ENCODE results near the gene FANCE.

FANCE gene

GRCh38 chr6:35492258-35492973 lies 40.3 kb downstream of the FANCE start:
- Histone ChIP-seq H3K9me3 (no peaks in the 10 kb centered on the region), H3K27me3 (no peaks in the 10 kb centered on the region), H3K36me3 (no peaks in the 10 kb centered on the region), H3K4me3 (ENCODE audit: low read depth, low read length) (no peak overlapping the region), H3K4me1 (peaks cover 44% of the 10 kb centered on the region)
- TF ChIP-seq, protein P1, sequence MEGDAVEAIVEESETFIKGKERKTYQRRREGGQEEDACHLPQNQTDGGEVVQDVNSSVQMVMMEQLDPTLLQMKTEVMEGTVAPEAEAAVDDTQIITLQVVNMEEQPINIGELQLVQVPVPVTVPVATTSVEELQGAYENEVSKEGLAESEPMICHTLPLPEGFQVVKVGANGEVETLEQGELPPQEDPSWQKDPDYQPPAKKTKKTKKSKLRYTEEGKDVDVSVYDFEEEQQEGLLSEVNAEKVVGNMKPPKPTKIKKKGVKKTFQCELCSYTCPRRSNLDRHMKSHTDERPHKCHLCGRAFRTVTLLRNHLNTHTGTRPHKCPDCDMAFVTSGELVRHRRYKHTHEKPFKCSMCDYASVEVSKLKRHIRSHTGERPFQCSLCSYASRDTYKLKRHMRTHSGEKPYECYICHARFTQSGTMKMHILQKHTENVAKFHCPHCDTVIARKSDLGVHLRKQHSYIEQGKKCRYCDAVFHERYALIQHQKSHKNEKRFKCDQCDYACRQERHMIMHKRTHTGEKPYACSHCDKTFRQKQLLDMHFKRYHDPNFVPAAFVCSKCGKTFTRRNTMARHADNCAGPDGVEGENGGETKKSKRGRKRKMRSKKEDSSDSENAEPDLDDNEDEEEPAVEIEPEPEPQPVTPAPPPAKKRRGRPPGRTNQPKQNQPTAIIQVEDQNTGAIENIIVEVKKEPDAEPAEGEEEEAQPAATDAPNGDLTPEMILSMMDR (IDR thresholded peaks at IDR 0.05; ENCODE audit: low read depth, low read length) = no peak
- no peak for DNase-seq

GRCh38 chr6:35492974-35493284 lies 40.8 kb downstream of the FANCE start:
- no peak for DNase-seq
- no peaks in the 10 kb centered on the region for H3K9me3 ChIP-seq
- TF ChIP-seq, protein P1 (IDR thresholded peaks at IDR 0.05; ENCODE audit: low read depth, low read length) = no peak
- no peaks in the 10 kb centered on the region for H3K27me3 ChIP-seq
- no peak overlapping the region for H3K4me3 ChIP-seq (ENCODE audit: low read depth, low read length)
- peaks cover 42% of the 10 kb centered on the region for H3K4me1 ChIP-seq
- no peaks in the 10 kb centered on the region for H3K36me3 ChIP-seq

DNA sequence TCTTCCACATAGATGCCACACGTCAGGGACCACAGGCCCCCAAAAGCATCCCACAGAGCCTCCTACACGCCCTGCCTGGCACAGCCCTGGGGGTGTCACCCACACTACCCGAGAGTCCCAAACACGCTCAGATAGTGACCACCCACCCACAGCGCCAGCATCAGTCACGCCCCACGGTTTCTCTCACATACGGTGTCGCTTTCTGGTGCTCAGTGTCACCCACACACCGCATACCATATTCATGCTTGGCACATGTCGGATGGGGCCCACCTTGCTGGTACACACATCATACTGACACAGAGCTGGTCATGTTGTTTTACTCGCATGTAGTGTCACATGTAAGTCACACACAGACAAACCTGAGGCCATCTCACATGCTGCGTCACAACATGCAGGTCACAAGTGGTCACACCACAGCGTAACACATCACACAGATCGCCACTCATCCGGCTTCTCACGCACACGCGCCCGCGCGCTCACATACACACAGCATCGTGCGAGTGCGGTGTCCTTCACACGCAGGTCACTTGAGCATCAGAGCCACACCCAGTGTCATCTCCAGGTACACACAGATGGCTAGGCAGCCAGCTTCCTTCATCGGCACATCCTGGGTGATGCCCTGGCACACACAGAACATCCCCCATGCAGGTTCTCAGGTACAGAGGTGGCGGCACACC lies 41.3 kb downstream of the FANCE start:
- Histone ChIP-seq H3K4me1 (peaks cover 37% of the 10 kb centered on the region), H3K9me3 (no peaks in the 10 kb centered on the region), H3K27me3 (no peaks in the 10 kb centered on the region), H3K36me3 (no peaks in the 10 kb centered on the region), H3K4me3 (ENCODE audit: low read depth, low read length) (no peak overlapping the region)
- DNase-seq = no peak
- TF ChIP-seq, protein P1 (IDR thresholded peaks at IDR 0.05; ENCODE audit: low read depth, low read length) = no peak

GRCh38 chr6:35494161-35494563 lies 42.0 kb downstream of the FANCE start:
- H3K27me3 ChIP-seq = no peaks in the 10 kb centered on the region
- no peak for DNase-seq
- H3K4me3 ChIP-seq (ENCODE audit: low read depth, low read length) = no peak overlapping the region
- no peaks in the 10 kb centered on the region for H3K36me3 ChIP-seq
- TF ChIP-seq, protein P1 (IDR thresholded peaks at IDR 0.05; ENCODE audit: low read depth, low read length) = no peak
- no peaks in the 10 kb centered on the region for H3K9me3 ChIP-seq
- peaks cover 37% of the 10 kb centered on the region for H3K4me1 ChIP-seq

GRCh38 chr6:35495258-35496035 lies 43.3 kb downstream of the FANCE start:
- H3K36me3 ChIP-seq = no peaks in the 10 kb centered on the region

More at GRCh38 chr6:35495258-35496035, 43.3 kb downstream of the FANCE start:
- Histone ChIP-seq H3K4me1 (peaks cover 35% of the 10 kb centered on the region), H3K9me3 (no peaks in the 10 kb centered on the region), H3K4me3 (ENCODE audit: low read depth, low read length) (peak overlapping the region; percentile 60; the same call in 1 of the 2 replicates), H3K27me3 (no peaks in the 10 kb centered on the region)
- TF ChIP-seq, protein P1 (IDR thresholded peaks at IDR 0.05; ENCODE audit: low read depth, low read length) = no peak
- DNase-seq = no peak
